HCT116 (cell line): Measurements from ENCODE around the gene CELF2. TPM values are rescaled to one million over a fixed set of nuclear protein-coding genes. Genes with fewer than 3 reads are reported as not detected.

Source experiments
- ATAC-seq: fragments of 200-7000 bp; cut with Tn5 transposase; 2 replicates; pipeline ENCODE4 v1.9.1; 2020; ENCODE audit warnings: mild to moderate bottlenecking, moderate library complexity
- BruUV-seq: library from RNA; stranded (reverse); fragments of 400-500 nt; replicated peaks from 2 replicates; lab custom pipeline; 2021; lab: Mats Ljungman, UMichigan
- CTCF ChIA-PET: fragments of 300-600 bp; sonication (Branson Sonifier 250); formaldehyde crosslinking; loops from one replicate; lab custom pipeline; 2021; ENCODE audit warnings: antibody characterized with exemption; lab: Charles Lee
- POLR2A ChIA-PET: fragments of 300-600, 350-600 bp; sonication (Branson Sonifier 250); formaldehyde crosslinking; loops from one replicate; lab custom pipeline; 2021; ENCODE audit warnings: antibody characterized with exemption; lab: Charles Lee
- RAD21 ChIA-PET, 2 experiments: fragments of 300-600 bp; sonication (Branson Sonifier 250); formaldehyde crosslinking; loops; one replicate each; lab custom pipeline; 2023; ENCODE audit warnings: low total read pairs in 2 of 2; ENCODE audit not compliant: uncharacterized antibody in 2 of 2, unreplicated experiment in 2 of 2, low non-redundant PET in 1 of 2; lab: Charles Lee
- DNase-seq: peaks from one replicate; pipeline ENCODE4 v3.0.0-alpha.2; 2010; ENCODE audit warnings: low read depth, low spot score
- H2AFZ ChIP-seq: fragments of 200-600 bp; shearing (Covaris generic), sonication (generic); 2 replicates; pipeline ENCODE4 v1.6.1; 2017; ENCODE audit warnings: low read depth, mixed run types, mixed read lengths, antibody characterized with exemption, low read length; ENCODE audit not compliant: poor library complexity, severe bottlenecking
- H3K27ac ChIP-seq: 2 replicates; pipeline ENCODE4 v1.5.1; 2012; ENCODE audit warnings: low read depth, low read length
- H3K27me3 ChIP-seq: fragments of 200-600 bp; sonication (generic); 2 replicates; pipeline ENCODE4 v1.6.1; 2016; ENCODE audit warnings: mixed run types, low read length, mixed read lengths; ENCODE audit not compliant: insufficient read depth
- H3K36me3 ChIP-seq, 2 experiments: fragments of 200-500 bp in 1 of 2; fragments of 200-600 bp in 1 of 2; sonication (Bioruptor generic) in 1 of 2; sonication (generic) in 1 of 2; 2 replicates each; pipeline versions ENCODE4 v1.5.1 to v1.6.1; 2014 to 2016; ENCODE audit warnings: low read length in 2 of 2, inconsistent platforms in 1 of 2, mixed read lengths in 1 of 2, mixed run types in 1 of 2; ENCODE audit not compliant: insufficient read depth in 2 of 2, control insufficient read depth in 1 of 2
- H3K4me1 ChIP-seq, 2 experiments: fragments of 200-600 bp in 1 of 2; sonication (generic) in 1 of 2; 2 replicates each; pipeline versions ENCODE4 v1.5.1 to v1.6.1; 2012 to 2017; ENCODE audit warnings: low read length in 2 of 2, inconsistent platforms in 1 of 2, mild to moderate bottlenecking in 1 of 2, mixed read lengths in 1 of 2, mixed run types in 1 of 2, moderate library complexity in 1 of 2; ENCODE audit not compliant: insufficient read depth in 2 of 2, control insufficient read depth in 1 of 2
- H3K4me2 ChIP-seq: fragments of 200-600 bp; sonication (generic); 2 replicates; pipeline ENCODE4 v1.6.1; 2017; ENCODE audit warnings: mixed run types, low read length, mixed read lengths
- H3K4me3 ChIP-seq, 2 experiments: fragments of 200-600 bp in 1 of 2; sonication (generic) in 1 of 2; replicated peaks in 1 of 2; 2 replicates each; pipeline ENCODE4 v1.5.1; 2011 to 2016; ENCODE audit warnings: low read length in 2 of 2, control low read depth in 1 of 2, low read depth in 1 of 2, mild to moderate bottlenecking in 1 of 2, mixed read lengths in 1 of 2, mixed run types in 1 of 2
- H3K79me2 ChIP-seq: fragments of 200-600 bp; sonication (generic); 2 replicates; pipeline ENCODE4 v1.6.1; 2017; ENCODE audit warnings: mild to moderate bottlenecking, mixed run types, low read length, moderate library complexity, mixed read lengths; ENCODE audit not compliant: insufficient read depth
- H3K9ac ChIP-seq: fragments of 200-600 bp; sonication (generic); 2 replicates; pipeline ENCODE4 v1.6.1; 2016; ENCODE audit warnings: low read length, mixed read lengths
- H3K9me2 ChIP-seq: fragments of 200-600 bp; sonication (generic), shearing (Covaris generic); 2 replicates; pipeline ENCODE4 v1.6.1; 2017; ENCODE audit warnings: mixed run types, mild to moderate bottlenecking, moderate library complexity; ENCODE audit not compliant: insufficient read depth
- H3K9me3 ChIP-seq, 2 experiments: fragments of 200-500 bp in 1 of 2; fragments of 200-600 bp in 1 of 2; sonication (Bioruptor generic) in 1 of 2; sonication (generic) in 1 of 2; 2 replicates each; pipeline ENCODE4 v1.6.1; 2014 to 2017; ENCODE audit warnings: low read length in 2 of 2, mixed read lengths in 2 of 2, inconsistent platforms in 1 of 2, low read depth in 1 of 2, mild to moderate bottlenecking in 1 of 2, mixed run types in 1 of 2, moderate library complexity in 1 of 2; ENCODE audit not compliant: control insufficient read depth in 1 of 2, insufficient read depth in 1 of 2
- H4K20me1 ChIP-seq: fragments of 200-600 bp; sonication (generic), shearing (Covaris generic); 2 replicates; pipeline ENCODE4 v1.6.1; 2017; ENCODE audit warnings: mixed run types, mild to moderate bottlenecking, moderate library complexity; ENCODE audit not compliant: insufficient read depth
- CTCF ChIP-seq, 3 experiments: fragments of 200-600 bp in 1 of 3; sonication (generic) in 1 of 3; IDR thresholded peaks in 2 of 3; conservative IDR thresholded peaks in 1 of 3; 2 replicates each; pipeline ENCODE4 v1.5.1; 2012 to 2017; ENCODE audit warnings: low read depth in 2 of 3, low read length in 2 of 3, antibody characterized with exemption in 1 of 3, borderline replicate concordance in 1 of 3, control low read depth in 1 of 3, mild to moderate bottlenecking in 1 of 3, mixed read lengths in 1 of 3, mixed run types in 1 of 3, moderate library complexity in 1 of 3; ENCODE audit not compliant: insufficient read depth in 1 of 3
- EGR1 ChIP-seq: IDR thresholded peaks from 2 replicates; pipeline ENCODE4 v1.6.1; 2012; ENCODE audit warnings: low read depth
- EZH2 ChIP-seq: fragments of 200-600 bp; sonication (generic); IDR thresholded peaks from 2 replicates; pipeline ENCODE4 v1.6.1; 2017; ENCODE audit warnings: antibody characterized with exemption, mixed run types
- MAX ChIP-seq: IDR thresholded peaks from 2 replicates; pipeline ENCODE4 v1.6.1; 2012
- POLR2A ChIP-seq: IDR thresholded peaks from 2 replicates; pipeline ENCODE4 v1.7.0; 2011; ENCODE audit warnings: borderline replicate concordance; ENCODE audit not compliant: insufficient read depth, insufficient read length; ENCODE audit errors: extremely low read depth
- POLR2AphosphoS5 ChIP-seq: IDR thresholded peaks from 2 replicates; pipeline ENCODE4 v1.6.1; 2011; ENCODE audit warnings: mild to moderate bottlenecking, low read depth, low read length, moderate library complexity
- RAD21 ChIP-seq: IDR thresholded peaks from 2 replicates; pipeline ENCODE4 v1.6.1; 2012; ENCODE audit warnings: low read depth, mild to moderate bottlenecking
- SIN3A ChIP-seq: IDR thresholded peaks from 2 replicates; pipeline ENCODE4 v1.6.1; 2012; ENCODE audit warnings: low read depth
- TCF7L2 ChIP-seq: IDR thresholded peaks from 2 replicates; pipeline ENCODE4 v1.7.0; 2011; ENCODE audit warnings: borderline replicate concordance, inconsistent platforms; ENCODE audit not compliant: insufficient read depth, insufficient read length; ENCODE audit errors: extremely low read depth
- YY1 ChIP-seq: IDR thresholded peaks from 2 replicates; pipeline ENCODE4 v1.6.1; 2011; ENCODE audit warnings: low read length, low read depth, moderate library complexity, mild to moderate bottlenecking; ENCODE audit not compliant: insufficient replicate concordance; ENCODE audit errors: extremely low read depth
- ZFX ChIP-seq: fragments of 450-650 bp; IDR thresholded peaks from 2 replicates; pipeline ENCODE4 v1.6.1; 2017
- intact Hi-C: fragments of 100-400 bp; cut with micrococcal nuclease; formaldehyde crosslinking; loops from 2 replicates; pipeline ENCODE4 v1.10.0; 2022
- total RNA-seq: library from RNA; stranded (reverse); gene quantifications from one replicate; pipeline ENCODE4 v1.2.1, GENCODE V29; 2021; ENCODE audit not compliant: unreplicated experiment

The CELF2 gene
- total RNA-seq, 1 experiment from 2014 or later, result 0.66 TPM

GRCh38 chr10:11337516-11337915, 319.8 kb downstream of the CELF2 start:
- CTCF ChIA-PET, result no interaction called here
- H3K27ac ChIP-seq, result no peak overlapping the region

More at GRCh38 chr10:11337516-11337915, 319.8 kb downstream of the CELF2 start:
- no peak overlapping the region for H3K4me3 ChIP-seq
- RAD21 ChIA-PET, result no interaction called here
- H4K20me1 ChIP-seq, result no peaks in the 10 kb centered on the region
- POLR2A ChIA-PET, result no interaction called here
- H2AFZ ChIP-seq, result no peak overlapping the region
- no TSS peak for BruUV-seq
- no peaks in the 10 kb centered on the region for H3K9me3 ChIP-seq
- H3K27me3 ChIP-seq, result peaks cover 25% of the 10 kb centered on the region
- ATAC-seq, result no peak
- no peaks in the 10 kb centered on the region for H3K4me1 ChIP-seq
- intact Hi-C loops, result no loop called here
- no peak for DNase-seq
- no peak overlapping the region for H3K4me2 ChIP-seq
- no peaks in the 10 kb centered on the region for H3K36me3 ChIP-seq
- TF ChIP-seq EGR1 (no peak), SIN3A (no peak), EZH2 (no peak), CTCF (IDR thresholded peaks at IDR 0.05 in 2 of 3, conservative IDR thresholded peaks at IDR 0.05 in 1 of 3; ENCODE audit: borderline replicate concordance in 1 of 3, insufficient read depth in 1 of 3, low read depth in 2 of 3, low read length in 2 of 3) (no peak), POLR2AphosphoS5 (no peak), MAX (no peak), ZFX (no peak), YY1 (no peak), RAD21 (no peak), TCF7L2 (no peak), POLR2A (no peak)
- H3K9me2 ChIP-seq, result no peaks in the 10 kb centered on the region
- no peaks in the 10 kb centered on the region for H3K79me2 ChIP-seq
- H3K9ac ChIP-seq, result no peak overlapping the region
